ENCODE measurements around the gene MCU.
"Not testable (repeated sequence)": the region's sequence is repeated elsewhere in the genome, so short reads cannot be mapped to it uniquely, and the experiment has no call there.

MCU gene

DNA sequence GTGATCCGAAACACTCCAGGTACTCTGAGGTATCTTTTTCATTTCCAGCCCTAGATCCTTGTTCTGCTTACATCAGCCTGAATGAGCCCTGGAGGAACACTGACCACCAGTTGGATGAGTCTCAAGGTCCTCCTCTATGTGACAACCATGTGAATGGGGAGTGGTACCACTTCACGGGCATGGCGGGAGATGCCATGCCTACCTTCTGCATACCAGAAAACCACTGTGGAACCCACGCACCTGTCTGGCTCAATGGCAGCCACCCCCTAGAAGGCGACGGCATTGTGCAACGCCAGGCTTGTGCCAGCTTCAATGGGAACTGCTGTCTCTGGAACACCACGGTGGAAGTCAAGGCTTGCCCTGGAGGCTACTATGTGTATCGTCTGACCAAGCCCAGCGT lies 206.7 kb downstream of the MCU start:
- no peak for DNase-seq (ENCODE audit: low spot score)
- TF ChIP-seq CTCF (IDR thresholded peaks at IDR 0.05; ENCODE audit: extremely low read depth, missing control alignments): no peak

DNA sequence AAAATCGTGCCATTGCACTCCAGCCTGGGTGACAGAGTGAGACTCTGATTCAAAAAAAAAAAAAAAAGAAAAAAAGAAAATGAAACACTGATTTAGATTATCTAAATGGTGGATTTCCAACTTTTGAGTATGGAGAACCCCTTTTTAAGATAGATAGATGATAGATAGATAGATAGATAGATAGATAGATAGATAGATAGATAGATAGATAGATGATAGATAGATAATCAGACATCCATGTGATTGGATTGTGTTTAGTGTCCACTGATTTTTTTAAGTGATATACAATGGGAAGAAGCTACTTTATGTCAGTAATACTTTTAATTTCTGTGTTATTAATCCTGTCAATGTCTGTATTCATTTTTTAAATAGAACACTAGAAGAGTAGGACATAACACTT lies 207.6 kb downstream of the MCU start:
- no peak for DNase-seq (ENCODE audit: low spot score)
- no peak for TF ChIP-seq CTCF (IDR thresholded peaks at IDR 0.05; ENCODE audit: extremely low read depth, missing control alignments)

DNA sequence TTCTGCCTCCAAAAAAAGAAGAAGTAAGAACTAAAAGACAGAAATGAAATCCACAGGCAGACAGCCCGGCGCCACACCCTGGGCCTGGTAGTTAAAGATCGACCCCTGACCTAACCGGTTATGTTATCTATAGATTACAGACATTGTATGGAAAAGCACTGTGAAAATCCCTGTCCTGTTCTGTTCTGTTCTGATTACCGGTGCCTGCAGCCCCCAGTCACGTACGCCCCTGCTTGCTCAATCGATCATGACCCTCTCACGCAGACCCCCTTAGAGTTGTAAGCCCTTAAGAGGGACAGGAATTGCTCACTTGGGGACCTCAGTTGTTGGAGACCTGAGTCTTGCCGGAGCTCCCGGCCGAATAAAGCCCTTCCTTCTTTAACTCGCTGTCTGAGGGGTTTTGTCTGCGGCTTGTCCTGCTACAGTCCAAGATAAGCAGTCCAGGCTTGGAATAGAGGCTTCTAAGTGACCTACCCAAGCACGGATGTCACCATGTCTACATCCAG lies 212.1 kb downstream of the MCU start:
- DNase-seq (ENCODE audit: low spot score): not testable (repeated sequence)

GRCh38 chr10:72904806-72905205 lies 212.9 kb downstream of the MCU start:
- DNase-seq (ENCODE audit: low spot score): no peak
- TF ChIP-seq CTCF (IDR thresholded peaks at IDR 0.05; ENCODE audit: extremely low read depth, missing control alignments): no peak

DNA sequence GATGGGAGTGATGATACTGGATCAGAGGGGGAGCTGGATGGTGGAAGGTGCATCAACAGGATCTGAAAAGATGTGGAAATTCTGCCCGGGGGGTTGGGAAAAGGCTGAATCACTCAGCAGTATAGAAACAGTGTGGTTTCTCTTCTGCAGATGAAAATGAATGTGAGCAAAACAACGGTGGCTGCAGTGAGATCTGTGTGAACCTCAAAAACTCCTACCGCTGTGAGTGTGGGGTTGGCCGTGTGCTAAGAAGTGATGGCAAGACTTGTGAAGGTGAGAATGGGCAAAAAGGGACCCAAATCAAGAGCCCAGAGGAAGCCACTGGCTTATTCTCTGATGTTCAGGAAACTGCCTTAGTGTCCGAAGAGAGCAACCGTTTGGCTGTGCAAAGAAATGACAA lies 214.5 kb downstream of the MCU start:
- DNase-seq (ENCODE audit: low spot score): no peak
- no peak for TF ChIP-seq CTCF (IDR thresholded peaks at IDR 0.05; ENCODE audit: extremely low read depth, missing control alignments)

- TF ChIP-seq CTCF (IDR thresholded peaks at IDR 0.05; ENCODE audit: extremely low read depth, missing control alignments): no peak
- DNase-seq (ENCODE audit: low spot score): no peak
These were observed 218.8 kb downstream of the MCU start for GRCh38 chr10:72910705-72911104.

GRCh38 chr10:72911758-72912157 lies 219.8 kb downstream of the MCU start:
- no peak for TF ChIP-seq CTCF (IDR thresholded peaks at IDR 0.05; ENCODE audit: extremely low read depth, missing control alignments)
- no peak for DNase-seq (ENCODE audit: low spot score)

DNA sequence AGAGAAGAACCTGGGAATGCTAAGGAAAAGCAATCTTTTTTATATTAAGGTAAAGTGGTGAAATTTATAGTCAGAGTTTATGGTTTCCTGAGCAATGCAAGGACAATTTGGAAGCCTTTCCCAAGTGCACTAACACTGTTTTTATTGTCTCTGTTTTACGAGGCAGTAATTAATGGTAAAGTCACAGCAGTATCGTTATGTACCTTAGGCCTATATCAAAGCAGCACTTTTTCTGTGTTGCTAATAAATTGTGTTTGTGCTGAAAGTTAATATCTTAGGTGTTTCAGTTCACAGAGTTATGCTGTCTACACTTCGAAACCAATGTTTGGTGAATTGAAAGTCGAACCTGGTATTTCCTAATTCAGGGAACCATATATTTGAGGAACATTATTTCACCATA lies 220.8 kb downstream of the MCU start:
- no peak for DNase-seq (ENCODE audit: low spot score)
- TF ChIP-seq CTCF (IDR thresholded peaks at IDR 0.05; ENCODE audit: extremely low read depth, missing control alignments): no peak
